Neuronal stem cell (in vitro differentiated cells): ENCODE data around the gene PDK2.

ENCODE experiments used
- DNase-seq: peaks from one replicate; pipeline ENCODE4 v3.0.0-alpha.2; 2013; ENCODE audit warnings: low spot score
- H2AFZ ChIP-seq: one replicate; pipeline ENCODE4 v1.6.1; 2013; ENCODE audit warnings: mild to moderate bottlenecking, low read length, inconsistent platforms
- H2AK5ac ChIP-seq: 2 replicates; pipeline ENCODE4 v1.6.1; 2013; ENCODE audit warnings: low read depth, mild to moderate bottlenecking, inconsistent platforms, low read length, moderate library complexity, mixed read lengths
- H2BK120ac ChIP-seq: 2 replicates; pipeline ENCODE4 v1.6.1; 2013; ENCODE audit warnings: low read depth, mild to moderate bottlenecking, inconsistent platforms, low read length, moderate library complexity, mixed read lengths
- H2BK12ac ChIP-seq: one replicate; pipeline ENCODE4 v1.6.1; 2013; ENCODE audit warnings: low read length, inconsistent platforms
- H2BK15ac ChIP-seq: 2 replicates; pipeline ENCODE4 v1.6.1; 2013; ENCODE audit warnings: mild to moderate bottlenecking, low read length, inconsistent platforms, mixed read lengths
- H2BK5ac ChIP-seq: one replicate; pipeline ENCODE4 v1.6.1; 2013; ENCODE audit warnings: inconsistent platforms, mild to moderate bottlenecking, low read length, moderate library complexity
- H3K14ac ChIP-seq: one replicate; pipeline ENCODE4 v1.6.1; 2013; ENCODE audit warnings: low read length, inconsistent platforms
- H3K18ac ChIP-seq: 2 replicates; pipeline ENCODE4 v1.6.1; 2013; ENCODE audit warnings: low read length, inconsistent platforms
- H3K23ac ChIP-seq: 2 replicates; pipeline ENCODE4 v1.6.1; 2013; ENCODE audit warnings: low read depth, mild to moderate bottlenecking, mixed read lengths, low read length, inconsistent platforms; ENCODE audit not compliant: poor library complexity
- H3K27ac ChIP-seq: replicated peaks from 3 replicates; pipeline ENCODE4 v1.5.1; 2013; ENCODE audit warnings: low read length, inconsistent platforms
- H3K27me3 ChIP-seq, 3 experiments: 2 replicates each; pipeline ENCODE4 v1.6.1; 2013; ENCODE audit warnings: low read length in 3 of 3, mild to moderate bottlenecking in 2 of 3, inconsistent platforms in 1 of 3, low read depth in 1 of 3, mixed read lengths in 1 of 3, moderate library complexity in 1 of 3; ENCODE audit not compliant: control insufficient read depth in 3 of 3, insufficient read depth in 3 of 3
- H3K36me3 ChIP-seq, 2 donors: replicated peaks in 1 of 2; 2 replicates each; pipeline ENCODE4 v1.6.1; 2013; ENCODE audit warnings: low read length in 2 of 2; ENCODE audit not compliant: control insufficient read depth in 2 of 2, insufficient read depth in 2 of 2
- H3K4ac ChIP-seq: 2 replicates; pipeline ENCODE4 v1.6.1; 2013; ENCODE audit warnings: inconsistent platforms, mild to moderate bottlenecking, low read length, moderate library complexity
- H3K4me1 ChIP-seq, 2 donors: 1 replicate in 1 of 2; 2 replicates in 1 of 2; pipeline ENCODE4 v1.6.1; 2013; ENCODE audit warnings: low read length in 2 of 2, low read depth in 1 of 2; ENCODE audit not compliant: control insufficient read depth in 2 of 2, insufficient read depth in 1 of 2
- H3K4me2 ChIP-seq: one replicate; pipeline ENCODE4 v1.6.1; 2013; ENCODE audit warnings: mild to moderate bottlenecking, low read length, inconsistent platforms; ENCODE audit not compliant: insufficient read depth, poor library complexity, severe bottlenecking
- H3K4me3 ChIP-seq, 2 donors: 2 replicates each; pipeline ENCODE4 v1.5.1; 2013; ENCODE audit warnings: low read length in 2 of 2, mild to moderate bottlenecking in 2 of 2, inconsistent platforms in 1 of 2, moderate library complexity in 1 of 2
- H3K79me1 ChIP-seq: one replicate; pipeline ENCODE4 v1.6.1; 2013; ENCODE audit warnings: low read depth, mild to moderate bottlenecking, inconsistent platforms, low read length, moderate library complexity
- H3K9ac ChIP-seq: one replicate; pipeline ENCODE4 v1.6.1; 2013; ENCODE audit warnings: mild to moderate bottlenecking, low read depth, low read length, inconsistent platforms; ENCODE audit not compliant: poor library complexity
- H3K9me3 ChIP-seq, 2 donors: replicated peaks in 1 of 2; 2 replicates each; pipeline versions ENCODE3 to v1.6.1; 2013; ENCODE audit warnings: low read length in 2 of 2, mild to moderate bottlenecking in 2 of 2, inconsistent platforms in 1 of 2, low read depth in 1 of 2, mixed read lengths in 1 of 2, moderate library complexity in 1 of 2; ENCODE audit not compliant: control insufficient read depth in 2 of 2, insufficient read depth in 1 of 2
- H4K8ac ChIP-seq: one replicate; pipeline ENCODE4 v1.6.1; 2013; ENCODE audit warnings: low read depth, mild to moderate bottlenecking, inconsistent platforms, low read length, moderate library complexity
- H4K91ac ChIP-seq: one replicate; pipeline ENCODE4 v1.6.1; 2013; ENCODE audit warnings: low read length, low read depth, mild to moderate bottlenecking, inconsistent platforms; ENCODE audit not compliant: poor library complexity
- WGBS, 2 donors: extraction: QIAGEN DNeasy Blood & Tissue Kit; methylation state at CpG; one replicate each; pipeline ENCODE4 v1.1.7; 2013; ENCODE audit warnings: missing lambda C conversion rate in 2 of 2, mixed read lengths in 1 of 2; ENCODE audit not compliant: insufficient read length in 2 of 2, insufficient replicate concordance in 1 of 2; ENCODE audit errors: extremely low coverage in 2 of 2; 5-methylcytosine and 5-hydroxymethylcytosine counted together

Gene PDK2

GRCh38 chr17:50117202-50118051, 22.3 kb downstream of the PDK2 start:
- H3K9ac ChIP-seq: peak overlapping the region; percentile 79
- peak overlapping the region; percentile 54 for H3K4me2 ChIP-seq
- peaks cover 2 to 7% of the 10 kb centered on the region in 2 donors for H3K4me1 ChIP-seq
- no peak overlapping the region for H3K4me3 ChIP-seq
- H4K8ac ChIP-seq: no peak overlapping the region
- H3K27me3 ChIP-seq: peaks cover 0 to 3% (median 0%) of the 10 kb centered on the region in 3 experiments
- H2AK5ac ChIP-seq: no peak overlapping the region
- no peak overlapping the region for H3K14ac ChIP-seq
- peaks cover 5 to 28% of the 10 kb centered on the region in 2 donors for H3K36me3 ChIP-seq
- H3K79me1 ChIP-seq: no peaks in the 10 kb centered on the region
- peak overlapping the region; percentile 27 for H2BK5ac ChIP-seq
- no CpG with 5 or more reads among the region's 64 CpGs for WGBS, 2 donors
- H4K91ac ChIP-seq: no peak overlapping the region
- no peak for DNase-seq
- peak overlapping the region; percentile 74 for H3K23ac ChIP-seq
- H2AFZ ChIP-seq: no peak overlapping the region
- peak overlapping the region; percentile 96 for H3K18ac ChIP-seq
- no peak overlapping the region for H3K4ac ChIP-seq
- H2BK12ac ChIP-seq: no peak overlapping the region
- no peak overlapping the region for H2BK120ac ChIP-seq
- no peak overlapping the region for H3K27ac ChIP-seq
- no peaks in the 10 kb centered on the region for H3K9me3 ChIP-seq
- H2BK15ac ChIP-seq: no peak overlapping the region

GRCh38 chr17:50118076-50118827, 23.1 kb downstream of the PDK2 start:
- Histone ChIP-seq H2BK12ac (no peak overlapping the region), H3K4me3 (no peak overlapping the region), H2AFZ (no peak overlapping the region), H3K4me2 (no peak overlapping the region), H3K79me1 (no peaks in the 10 kb centered on the region), H3K27me3 (peaks cover 0 to 3% (median 0%) of the 10 kb centered on the region in 3 experiments), H3K36me3 (peaks cover 6 to 30% of the 10 kb centered on the region in 2 donors), H2BK120ac (no peak overlapping the region), H4K8ac (no peak overlapping the region), H3K18ac (peak overlapping the region; percentile 5), H3K23ac (peak overlapping the region; percentile 46), H4K91ac (no peak overlapping the region), H2BK15ac (no peak overlapping the region), H3K9me3 (no peaks in the 10 kb centered on the region), H3K4ac (no peak overlapping the region), H3K9ac (no peak overlapping the region), H3K4me1 (peaks cover 6 to 14% of the 10 kb centered on the region in 2 donors), H2AK5ac (peak overlapping the region; percentile 47), H3K27ac (no peak overlapping the region), H2BK5ac (no peak overlapping the region), H3K14ac (no peak overlapping the region)
- no CpG with 5 or more reads among the region's 23 CpGs for WGBS, 2 donors
- no peak for DNase-seq

- DNase-seq: no peak
- Histone ChIP-seq H3K4me3 (no peak overlapping the region), H3K27me3 (peaks cover 0 to 3% (median 0%) of the 10 kb centered on the region in 3 experiments), H2BK12ac (no peak overlapping the region), H2AK5ac (no peak overlapping the region), H3K79me1 (no peaks in the 10 kb centered on the region), H2BK5ac (no peak overlapping the region), H4K91ac (no peak overlapping the region), H3K27ac (no peak overlapping the region), H3K23ac (no peak overlapping the region), H2BK15ac (no peak overlapping the region), H3K4me2 (no peak overlapping the region), H3K4ac (no peak overlapping the region), H3K9me3 (no peaks in the 10 kb centered on the region), H3K14ac (no peak overlapping the region), H3K4me1 (peaks cover 12 to 17% of the 10 kb centered on the region in 2 donors), H3K9ac (no peak overlapping the region), H3K36me3 (peaks cover 6 to 25% of the 10 kb centered on the region in 2 donors), H2AFZ (no peak overlapping the region), H2BK120ac (no peak overlapping the region), H3K18ac (no peak overlapping the region), H4K8ac (no peak overlapping the region)
- WGBS, 2 donors: no CpG with 5 or more reads among the region's 4 CpGs
Observed at GRCh38 chr17:50118828-50119218, 23.7 kb downstream of the PDK2 start.
